Uterus (tissue), 2 donors: Measurements from ENCODE around the gene NAV2.

ENCODE experiments used
- CTCF ChIP-seq, 4 experiments: fragments of 200-600 bp in 2 of 4; fragments of 450-650 bp in 2 of 4; sonication (generic) in 2 of 4; IDR thresholded peaks; one replicate each; pipeline ENCODE4 v1.5.1; 2016 to 2019; ENCODE audit warnings: antibody characterized with exemption in 4 of 4, mild to moderate bottlenecking in 2 of 4, moderate library complexity in 1 of 4
- POLR2A ChIP-seq, 2 donors: fragments of 450-650 bp; IDR thresholded peaks; one replicate each; pipeline ENCODE4 v1.6.1; 2016; ENCODE audit warnings: antibody characterized with exemption in 2 of 2, mild to moderate bottlenecking in 1 of 2, moderate library complexity in 1 of 2

GRCh38 chr11:19844012-19844411, 131.4 kb downstream of the NAV2 start:
- TF ChIP-seq CTCF (IDR thresholded peaks at IDR 0.05), result no peak
- no peak for TF ChIP-seq POLR2A (IDR thresholded peaks at IDR 0.05)
